HG02642 (cell line): ENCODE data around the gene OSBPL1A.

Source experiments
- ATAC-seq: cut with Tn5 transposase; IDR thresholded peaks from one replicate; pipeline ENCODE4 v1.9.1; 2021; ENCODE audit warnings: mild to moderate bottlenecking; ENCODE audit not compliant: unreplicated experiment, poor library complexity

Gene OSBPL1A

GRCh38 chr18:24142376-24142775 is 255.2 kb downstream of the OSBPL1A start:
- no peak for ATAC-seq

- no peak for ATAC-seq
Observed at GRCh38 chr18:24140697-24141096, 256.9 kb downstream of the OSBPL1A start.

- peak; percentile 97 for ATAC-seq
Observed at GRCh38 chr18:24138789-24139616, 258.6 kb downstream of the OSBPL1A start, which contains the start of gene CABYR. Gene CABYR, plus strand, starts transcription at chr18:24139062. Its CDS starts 4,053 bp downstream, at chr18:24143115.

GRCh38 chr18:24138409-24138788 is 259.2 kb downstream of the OSBPL1A start:
- ATAC-seq = peak; percentile 4

GRCh38 chr18:24136967-24137373 is 260.7 kb downstream of the OSBPL1A start:
- ATAC-seq = no peak

- ATAC-seq = no peak
Observed at GRCh38 chr18:24130494-24130893, 267.1 kb downstream of the OSBPL1A start.

- ATAC-seq = no peak
Observed at GRCh38 chr18:24128700-24129099, 268.9 kb downstream of the OSBPL1A start.

GRCh38 chr18:24127735-24128134 is 269.9 kb downstream of the OSBPL1A start:
- ATAC-seq = no peak

- ATAC-seq = no peak
Observed at GRCh38 chr18:24126155-24126961, 271.3 kb downstream of the OSBPL1A start.

GRCh38 chr18:24121625-24122024 is 276.0 kb downstream of the OSBPL1A start:
- ATAC-seq = no peak

GRCh38 chr18:24120676-24121075 is 276.9 kb downstream of the OSBPL1A start:
- no peak for ATAC-seq

GRCh38 chr18:24118750-24119577 is 278.7 kb downstream of the OSBPL1A start:
- ATAC-seq = peak; percentile 75

- no peak for ATAC-seq
Observed at GRCh38 chr18:24115628-24116027, 282.0 kb downstream of the OSBPL1A start.

GRCh38 chr18:24114924-24115549 is 282.6 kb downstream of the OSBPL1A start:
- no peak for ATAC-seq

- ATAC-seq = no peak
Observed at GRCh38 chr18:24112874-24113615, 284.6 kb downstream of the OSBPL1A start.

GRCh38 chr18:24112464-24112863 is 285.2 kb downstream of the OSBPL1A start:
- no peak for ATAC-seq
